Hepatocyte (in vitro differentiated cells): ENCODE results near the gene TTPAL.

Source experiments
- CTCF ChIP-seq: fragments of 200-600 bp; sonication (generic); IDR thresholded peaks from 2 replicates; pipeline ENCODE4 v1.5.1; 2016; ENCODE audit warnings: antibody characterized with exemption, mild to moderate bottlenecking; ENCODE audit not compliant: poor library complexity
- EZH2phosphoT487 ChIP-seq: fragments of 200-600 bp; sonication (generic); IDR thresholded peaks from one replicate; pipeline ENCODE4 v1.6.1; 2018; ENCODE audit warnings: antibody characterized with exemption, mild to moderate bottlenecking, low read depth, moderate library complexity; ENCODE audit not compliant: unreplicated experiment, severe bottlenecking

DNA sequence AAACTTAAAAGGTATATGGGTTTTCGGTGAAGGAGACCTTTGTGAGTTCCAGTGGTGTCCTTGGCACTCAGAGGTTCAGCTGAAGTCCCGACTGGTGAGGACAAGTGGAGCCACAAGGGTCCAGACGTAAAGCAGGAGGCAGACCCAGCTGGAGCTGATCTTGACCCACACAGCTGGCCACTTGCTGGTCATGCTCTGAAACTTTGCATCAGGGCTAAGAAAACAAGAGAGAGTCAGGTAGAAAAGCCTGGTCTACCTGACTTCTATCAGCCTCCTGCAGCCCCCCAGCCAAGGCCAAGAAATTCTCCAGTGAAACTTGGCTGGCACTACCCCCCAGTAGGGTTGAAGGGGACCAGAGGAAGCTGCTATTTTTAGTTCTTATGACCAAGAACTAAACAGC lies 24.5 kb downstream of the TTPAL start:
- TF ChIP-seq CTCF (no peak), EZH2phosphoT487 (no peak)
